ENCODE data around the gene SLIT3.
"Not testable (repeated sequence)": the region's sequence is repeated elsewhere in the genome, so short reads cannot be mapped to it uniquely, and the experiment has no call there.

SLIT3 gene

GRCh38 chr5:169168280-169168679 lies 132.7 kb downstream of the SLIT3 start:
- DNase-seq, result no peak

DNA sequence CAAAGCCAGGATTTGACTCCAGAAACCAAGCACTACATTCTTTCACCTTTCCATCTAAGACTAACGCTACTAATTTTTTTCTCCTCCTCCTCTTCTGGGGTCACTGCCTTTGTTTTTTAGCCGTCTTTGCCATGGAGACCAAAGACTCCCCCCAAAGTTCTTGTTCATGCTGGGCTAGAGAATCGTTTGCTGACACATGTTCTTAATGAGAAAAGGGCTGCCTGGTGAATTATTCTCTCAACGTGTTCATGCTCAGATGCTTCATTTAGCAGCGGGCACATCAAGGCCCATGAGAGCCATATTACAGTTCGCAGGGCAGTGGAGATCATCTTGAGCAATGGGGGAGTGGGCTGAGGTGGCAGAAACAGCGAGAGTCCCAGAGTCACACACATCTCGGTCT lies 134.9 kb downstream of the SLIT3 start:
- DNase-seq, result no peak

DNA sequence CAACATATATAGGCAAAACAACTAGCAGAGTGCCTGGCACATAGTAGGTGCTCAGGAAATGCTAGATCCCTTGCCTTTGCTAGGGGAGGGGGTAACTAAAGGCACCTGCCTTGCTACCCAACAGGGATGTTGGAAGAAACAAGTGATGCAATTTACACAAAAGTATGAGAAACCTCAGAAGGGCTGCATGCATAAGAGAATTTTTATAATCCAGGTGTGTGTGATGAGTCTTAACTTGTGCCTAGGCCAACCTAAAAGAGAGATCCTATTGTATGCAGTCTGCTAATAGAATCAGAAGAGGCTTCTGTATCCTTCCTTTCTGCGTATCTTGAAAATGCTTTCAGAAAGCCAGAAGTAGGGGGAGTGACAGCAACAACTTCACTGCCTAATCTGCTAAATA lies 135.9 kb downstream of the SLIT3 start:
- no peak for DNase-seq

DNA sequence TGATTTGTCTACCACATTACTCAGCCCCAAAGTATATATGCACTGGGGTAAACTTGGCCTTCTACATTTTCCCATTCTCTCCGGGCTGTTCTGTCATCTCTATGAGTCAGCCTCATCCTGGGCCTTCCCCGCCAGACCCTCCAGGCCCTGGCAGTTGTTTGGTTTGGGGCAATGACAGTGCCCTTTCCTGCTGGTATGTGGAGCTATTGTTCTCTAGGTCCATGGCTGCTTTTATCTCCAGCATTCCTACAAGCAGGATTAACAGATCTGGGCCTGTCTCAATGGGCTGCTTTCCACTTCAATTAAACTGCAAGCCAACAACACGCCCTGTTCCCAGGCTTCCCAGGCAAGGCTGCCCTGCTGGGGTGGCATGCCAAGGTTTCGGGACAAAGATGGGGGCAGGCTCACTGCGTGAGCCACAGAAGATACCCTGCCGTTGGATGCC lies 136.4 kb downstream of the SLIT3 start:
- DNase-seq, result no peak

- DNase-seq, result no peak
Observed at GRCh38 chr5:169162407-169162806, 138.5 kb downstream of the SLIT3 start.

GRCh38 chr5:169161022-169161680 lies 139.8 kb downstream of the SLIT3 start:
- no peak for DNase-seq

DNA sequence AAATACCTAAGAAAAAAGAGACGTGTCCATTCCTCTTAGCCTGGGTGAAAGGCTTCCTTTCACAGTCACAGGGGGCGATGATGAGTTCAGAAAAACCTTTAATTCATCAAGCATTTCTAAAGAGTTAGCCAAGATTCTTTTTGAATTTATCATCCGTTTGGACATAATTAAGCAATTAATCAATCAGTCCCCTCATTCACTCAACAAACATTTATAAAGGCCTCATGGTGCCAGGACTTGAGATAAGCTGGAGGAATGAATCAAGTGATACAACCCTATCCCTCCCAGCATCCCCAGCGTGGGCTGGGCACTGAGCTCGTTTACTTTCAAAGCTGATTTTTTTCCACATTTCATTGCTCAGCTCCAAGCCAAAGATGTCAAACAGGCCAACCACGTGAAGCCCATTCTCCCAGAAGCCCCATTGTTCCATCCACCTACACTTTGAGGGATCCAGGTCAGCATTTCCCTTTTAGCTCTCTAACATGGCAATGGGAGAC lies 140.5 kb downstream of the SLIT3 start:
- DNase-seq, result no peak

DNA sequence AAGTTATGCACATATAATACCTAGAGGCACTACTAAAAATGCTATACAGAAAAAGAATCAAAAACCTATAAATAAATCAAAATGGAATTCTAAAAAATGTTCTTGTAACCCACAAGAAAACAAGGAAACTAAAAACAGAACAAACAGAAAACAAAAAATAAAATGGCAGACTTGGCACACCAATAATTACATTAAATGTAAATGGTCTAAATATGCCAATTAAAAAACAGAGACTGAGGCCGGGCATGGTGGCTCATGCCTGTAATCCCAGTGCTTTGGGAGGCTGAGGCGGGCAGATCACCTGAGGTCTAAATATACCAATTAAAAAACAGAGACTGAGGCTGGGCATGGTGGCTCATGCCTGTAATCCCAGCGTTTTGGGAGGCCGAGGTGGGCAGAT lies 142.2 kb downstream of the SLIT3 start:
- DNase-seq, result no peak

- no peak for DNase-seq
Observed at GRCh38 chr5:169157064-169157463, 143.9 kb downstream of the SLIT3 start.

GRCh38 chr5:169154679-169155078 lies 146.3 kb downstream of the SLIT3 start:
- DNase-seq, result no peak

GRCh38 chr5:169153405-169153804 lies 147.5 kb downstream of the SLIT3 start:
- DNase-seq, result no peak

- no peak for DNase-seq
Observed at GRCh38 chr5:169152946-169153345, 148.0 kb downstream of the SLIT3 start.

DNA sequence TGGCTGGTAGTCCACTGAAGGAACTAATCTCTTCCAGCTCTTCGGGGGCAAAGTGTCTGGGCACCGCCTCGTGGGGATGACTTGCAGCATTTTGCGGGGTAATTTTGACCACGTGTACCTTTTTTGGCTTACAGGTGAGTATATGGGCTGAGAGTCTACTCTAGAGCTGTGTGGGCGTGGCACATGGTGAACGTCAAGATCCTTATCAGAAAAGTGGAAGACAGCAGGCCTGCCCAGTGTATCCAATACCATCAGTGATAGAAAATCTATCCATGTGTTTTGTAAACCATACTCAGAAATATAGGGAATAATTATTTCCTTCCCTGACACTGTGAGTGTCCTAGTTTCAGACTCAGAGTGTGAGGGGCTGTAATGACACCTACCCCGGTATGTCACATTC lies 148.5 kb downstream of the SLIT3 start:
- no peak for DNase-seq

- no peak for DNase-seq
Observed at GRCh38 chr5:169151051-169151805, 149.7 kb downstream of the SLIT3 start.

GRCh38 chr5:169150108-169150507 lies 150.8 kb downstream of the SLIT3 start:
- no peak for DNase-seq

- DNase-seq, result no peak
Observed at GRCh38 chr5:169149317-169149716, 151.6 kb downstream of the SLIT3 start.

GRCh38 chr5:169148138-169148740 lies 152.7 kb downstream of the SLIT3 start:
- DNase-seq, result no peak

- DNase-seq, result no peak
Observed at GRCh38 chr5:169147534-169147933, 153.4 kb downstream of the SLIT3 start.

DNA sequence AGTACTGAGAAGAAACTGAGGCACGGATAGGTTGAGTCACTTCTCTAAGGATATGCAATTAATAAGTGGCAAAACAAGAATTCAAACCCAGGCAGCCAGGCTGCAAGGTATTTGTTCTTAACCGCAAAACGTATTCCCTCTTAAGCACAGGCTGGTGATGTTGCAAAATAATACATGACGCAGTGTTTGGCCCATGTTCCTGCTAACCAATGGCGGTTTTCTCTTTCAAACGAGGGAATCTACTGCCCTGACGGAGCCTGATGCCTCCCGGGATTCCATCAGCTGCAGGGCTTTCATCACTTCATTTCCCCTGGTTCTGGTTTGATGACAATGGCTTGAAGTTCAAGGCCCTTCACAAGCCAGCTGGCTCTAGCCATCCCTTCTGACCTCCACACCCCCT lies 154.8 kb downstream of the SLIT3 start:
- DNase-seq, result no peak

DNA sequence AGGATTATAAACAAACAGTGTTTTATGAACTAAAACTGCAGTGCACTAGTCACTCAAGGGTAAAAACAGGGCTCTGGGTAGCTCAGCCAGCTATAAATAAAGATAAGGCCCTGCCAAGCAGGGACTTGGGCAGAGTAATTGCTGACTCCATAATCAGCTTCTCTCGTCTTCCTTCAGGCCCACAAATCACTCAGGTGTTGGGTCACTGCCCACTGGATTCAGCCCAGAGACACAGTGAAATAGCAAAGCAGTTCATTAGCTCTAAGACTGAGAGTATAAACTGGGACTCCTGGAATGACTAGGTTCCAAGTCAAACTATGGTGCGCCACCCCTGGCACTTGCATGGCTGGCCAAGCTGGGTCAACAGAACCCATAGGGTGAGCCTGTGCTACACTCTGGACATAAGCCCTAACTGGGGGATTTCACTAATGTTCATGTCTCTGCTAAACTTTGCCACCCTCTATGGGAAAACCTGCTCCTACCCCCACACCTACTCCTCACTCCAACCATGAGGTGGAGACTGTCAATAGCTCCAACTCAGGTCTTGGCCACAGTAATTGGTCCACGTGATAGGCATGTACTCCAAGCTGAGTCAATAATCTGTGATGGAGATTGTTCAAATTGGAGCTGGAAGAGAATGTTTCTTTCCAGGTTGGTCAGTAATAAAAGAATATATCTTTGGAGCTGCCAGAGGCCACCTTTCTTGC lies 158.5 kb downstream of the SLIT3 start:
- no peak for DNase-seq

DNA sequence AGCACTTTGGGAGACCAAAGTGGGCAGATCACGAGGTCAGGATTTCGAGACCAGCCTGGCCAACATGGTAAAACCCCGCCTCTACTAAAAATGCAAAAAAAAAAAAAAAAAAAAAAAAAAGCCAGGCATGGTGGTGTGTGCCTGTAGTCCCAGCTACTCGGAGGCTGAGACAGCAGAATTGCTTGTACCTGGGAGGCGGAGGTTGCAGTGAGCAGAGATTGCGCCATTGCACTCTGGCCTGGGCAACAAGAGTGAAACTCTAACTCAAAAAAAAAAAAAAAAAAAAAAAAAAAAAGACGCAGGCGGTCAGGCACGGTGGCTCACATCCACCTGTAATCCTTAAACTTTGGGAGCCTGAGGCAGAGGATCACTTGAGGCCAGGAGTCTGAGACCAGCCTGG lies 160.7 kb downstream of the SLIT3 start:
- not testable (repeated sequence) for DNase-seq

DNA sequence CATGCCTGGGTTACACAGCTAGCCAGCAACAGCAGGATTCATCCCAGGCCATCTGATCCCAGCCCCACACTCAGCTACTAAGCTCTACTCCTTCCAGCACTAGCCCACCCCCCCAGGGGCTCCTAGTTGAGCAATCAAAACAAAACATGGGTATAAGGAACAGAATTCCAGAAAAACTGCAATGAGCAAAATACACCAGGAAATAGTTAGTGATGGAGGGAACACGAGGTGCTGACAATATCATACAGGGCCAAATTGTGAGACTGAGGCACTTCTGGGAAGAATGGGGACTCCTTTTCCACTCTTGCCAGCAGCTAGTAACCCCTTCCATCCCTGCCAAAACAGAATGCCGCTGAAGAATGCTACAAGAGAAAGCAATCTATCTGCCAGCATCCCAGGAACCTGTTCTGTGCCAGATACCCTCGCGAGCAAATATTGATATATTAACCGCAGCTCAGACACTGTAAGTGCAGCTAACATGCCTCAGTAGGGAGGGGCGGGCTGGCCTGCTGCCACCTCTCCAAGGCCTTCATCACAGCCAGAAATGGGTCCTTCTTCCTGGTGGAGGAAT lies 161.4 kb downstream of the SLIT3 start:
- no peak for DNase-seq

DNA sequence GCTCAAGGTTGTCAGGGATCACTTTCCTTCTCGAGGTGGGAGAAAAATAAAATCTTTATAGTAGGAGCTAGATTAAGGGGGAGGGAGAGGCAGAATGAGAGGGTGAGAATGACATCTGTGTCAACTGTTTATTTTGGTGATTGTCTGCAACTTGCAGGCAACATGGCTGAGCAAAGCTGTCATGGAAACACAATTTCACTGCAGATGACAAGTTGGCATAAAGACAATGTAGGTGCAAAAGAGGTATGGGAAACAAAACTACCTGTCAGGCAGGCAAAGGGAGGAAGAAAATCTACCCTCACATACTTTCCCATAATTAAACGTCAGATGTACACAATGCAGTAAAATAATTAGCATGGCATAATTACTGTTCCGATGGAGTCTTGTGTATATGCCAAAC lies 167.4 kb downstream of the SLIT3 start:
- no peak for DNase-seq
